Kidney (tissue), 14 donors: ENCODE measurements around the gene SPSB4. TPM values are rescaled to one million over a fixed set of nuclear protein-coding genes. Genes with fewer than 3 reads are reported as not detected.

Experiments used
- DNase-seq, 5 donors: peaks; one replicate each; pipeline ENCODE4 v3.0.0-alpha.2; 2013 to 2020
- FAIRE-seq: peaks from 2 replicates; lab custom pipeline; 2012; peaks lifted over from hg19 to GRCh38; lab: Jason Lieb, UNC
- H3K27ac ChIP-seq, 2 donors: one replicate each; pipeline ENCODE4 v1.7.0; 2013; ENCODE audit warnings: low read depth in 2 of 2, low read length in 2 of 2, inconsistent platforms in 1 of 2
- H3K27me3 ChIP-seq: one replicate; pipeline ENCODE4 v1.7.1; 2013; ENCODE audit warnings: low read length, inconsistent platforms; ENCODE audit not compliant: control insufficient read depth, insufficient read depth
- H3K36me3 ChIP-seq, 3 donors: one replicate each; pipeline versions ENCODE4 v1.7.0 to v1.7.1; 2013; ENCODE audit warnings: low read length in 3 of 3, control low read depth in 1 of 3, inconsistent platforms in 1 of 3; ENCODE audit not compliant: insufficient read depth in 3 of 3, control insufficient read depth in 2 of 3
- H3K4me1 ChIP-seq, 3 donors: one replicate each; pipeline versions ENCODE4 v1.7.0 to v1.7.1; 2013; ENCODE audit warnings: low read length in 3 of 3, inconsistent platforms in 1 of 3, low read depth in 1 of 3; ENCODE audit not compliant: control insufficient read depth in 2 of 3, insufficient read depth in 2 of 3
- H3K4me3 ChIP-seq, 3 donors: one replicate each; pipeline versions ENCODE4 v1.7.0 to v1.8.1; 2013; ENCODE audit warnings: low read length in 3 of 3, control low read depth in 1 of 3, inconsistent platforms in 1 of 3
- H3K9ac ChIP-seq, 3 donors: one replicate each; pipeline versions ENCODE4 v1.7.0 to v1.7.1; 2013; ENCODE audit warnings: low read length in 3 of 3, control low read depth in 1 of 3, inconsistent platforms in 1 of 3
- H3K9me3 ChIP-seq, 3 donors: one replicate each; pipeline versions ENCODE4 v1.7.0 to v1.7.1; 2013; ENCODE audit warnings: low read length in 3 of 3, control low read depth in 1 of 3, inconsistent platforms in 1 of 3; ENCODE audit not compliant: control insufficient read depth in 2 of 3, insufficient read depth in 1 of 3
- CTCF ChIP-seq: IDR thresholded peaks from 3 replicates; pipeline ENCODE4 v1.5.1; 2012; ENCODE audit warnings: mild to moderate bottlenecking, moderate library complexity, borderline replicate concordance; ENCODE audit not compliant: insufficient read depth; ENCODE audit errors: extremely low read depth
- intact Hi-C: fragments of 100-400 bp; cut with DNase I; formaldehyde crosslinking; loops from one replicate; pipeline ENCODE4 v1.11.1; 2022
- polyA plus RNA-seq: library from polyadenylated mRNA; stranded (reverse); fragments of 350-450 nt; fragmentation: Illumina TruSeq; extraction: RNeasy Lipid Tissue Mini Kit (QIAGEN cat#74804); gene quantifications from one replicate; pipeline ENCODE4 v1.2.3, GENCODE V29; 2014; ENCODE audit warnings: low read depth, low replicate concordance; ENCODE audit not compliant: insufficient read depth
- total RNA-seq: library from RNA; stranded (reverse); fragmentation: NEBNext Ultra II Directional; extraction: Animal tissue kit (Norgen Biotek cat#: 25700); gene quantifications from one replicate; pipeline ENCODE4 v1.2.1, GENCODE V29; 2021
- donor health status: control.
- donor health status: control.
- donor health status: control.
- donor health status: control.
- donor health status: control.
- donor health status: DM: yes; HTN: yes; CAD: no.
- donor health status: Normal renal cell carcinoma (clear cell type).

Gene SPSB4
- total and polyA plus RNA-seq, 2 donors from 2014 or later, result 0.57 to 1.9 TPM

DNA sequence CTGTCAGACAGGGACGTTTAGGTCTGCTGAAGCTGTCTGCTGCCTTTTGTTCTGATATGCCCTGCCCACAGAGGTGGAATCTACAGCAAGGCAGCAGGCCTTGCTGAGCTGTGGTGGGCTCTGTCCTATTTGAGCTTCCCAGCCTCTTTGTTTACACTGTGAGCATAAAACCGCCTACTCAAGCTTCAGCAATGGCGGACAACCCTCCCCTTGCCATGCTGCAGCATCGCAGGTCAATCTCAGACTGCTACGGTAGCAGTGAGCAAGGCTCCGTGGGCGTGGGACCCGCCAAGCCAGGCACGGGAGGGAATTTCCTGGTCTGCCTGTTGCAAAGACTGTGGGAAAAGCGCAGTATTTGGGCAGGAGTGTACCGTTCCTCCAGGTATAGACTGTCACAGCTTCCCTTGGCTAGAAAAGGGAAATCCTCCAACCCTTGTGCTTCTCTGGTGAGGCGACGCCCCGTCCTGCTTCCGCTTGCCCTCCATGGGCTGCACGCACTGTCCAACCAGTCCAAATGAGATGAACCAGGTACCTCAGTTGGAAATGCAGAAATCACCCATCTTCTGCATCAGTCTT is 71.4 kb downstream of the SPSB4 start:
- no peak for TF ChIP-seq CTCF
- FAIRE-seq (no peak), DNase-seq (no peak)
- no peaks in the 10 kb centered on the region for H3K9me3 ChIP-seq
- intact Hi-C loops, result no loop called here
- no peaks in the 10 kb centered on the region for H3K36me3 ChIP-seq
- H3K4me1 ChIP-seq, result no peaks in the 10 kb centered on the region
- H3K4me3 ChIP-seq, result no peak overlapping the region
- H3K9ac ChIP-seq, result no peak overlapping the region
- no peaks in the 10 kb centered on the region for H3K27me3 ChIP-seq
- H3K27ac ChIP-seq, result no peak overlapping the region

- no peak for FAIRE-seq
- Histone ChIP-seq H3K9ac (no peak overlapping the region), H3K36me3 (no peaks in the 10 kb centered on the region), H3K27me3 (no peaks in the 10 kb centered on the region), H3K4me3 (no peak overlapping the region), H3K9me3 (no peaks in the 10 kb centered on the region), H3K27ac (no peak overlapping the region), H3K4me1 (no peaks in the 10 kb centered on the region)
- TF ChIP-seq CTCF, result no peak
- intact Hi-C loops, result no loop called here
- no peak for DNase-seq
These were observed 72.7 kb downstream of the SPSB4 start for GRCh38 chr3:141123677-141124410.

DNA sequence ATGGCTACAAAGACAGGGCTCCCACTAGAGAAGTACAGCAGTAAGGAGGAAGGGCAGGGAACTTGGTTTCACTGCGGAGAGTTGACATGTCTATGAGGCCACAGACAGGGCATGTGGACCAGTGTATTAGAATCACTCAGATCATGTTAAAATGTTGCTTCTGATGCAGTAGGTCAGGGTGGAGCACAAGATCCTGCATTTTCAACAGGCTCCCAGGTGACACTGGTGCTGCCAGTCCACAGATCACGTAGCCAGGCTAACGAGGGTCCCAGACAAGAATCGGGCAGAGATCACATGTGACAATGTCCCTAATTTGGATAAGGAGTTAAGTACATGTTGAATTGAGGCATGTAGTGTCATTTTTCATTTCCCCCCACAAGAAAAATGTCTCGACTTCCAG is 73.6 kb downstream of the SPSB4 start:
- intact Hi-C loops, result no loop called here
- Histone ChIP-seq H3K27me3 (no peaks in the 10 kb centered on the region), H3K4me1 (no peaks in the 10 kb centered on the region), H3K9me3 (no peaks in the 10 kb centered on the region), H3K36me3 (no peaks in the 10 kb centered on the region), H3K27ac (no peak overlapping the region), H3K9ac (no peak overlapping the region), H3K4me3 (no peak overlapping the region)
- TF ChIP-seq CTCF, result no peak
- DNase-seq (no peak), FAIRE-seq (no peak)
